Measurements from ENCODE around the gene SLC39A6.
"Not testable (repeated sequence)": the region's sequence is repeated elsewhere in the genome, so short reads cannot be mapped to it uniquely, and the experiment has no call there.

The SLC39A6 gene

GRCh38 chr18:36135264-36135663, 6.1 kb upstream of the SLC39A6 start:
- DNase-seq (ENCODE audit: low read depth), result no peak

GRCh38 chr18:36132756-36133155, 3.6 kb upstream of the SLC39A6 start:
- DNase-seq (ENCODE audit: low read depth), result no peak

GRCh38 chr18:36131692-36132483, 2.7 kb upstream of the SLC39A6 start:
- DNase-seq (ENCODE audit: low read depth), result no peak

- DNase-seq (ENCODE audit: low read depth), result no peak
Observed at GRCh38 chr18:36130883-36131653, 1.9 kb upstream of the SLC39A6 start.

- DNase-seq (ENCODE audit: low read depth), result no peak
Observed at GRCh38 chr18:36130039-36130831, 1.1 kb upstream of the SLC39A6 start.

- no peak for DNase-seq (ENCODE audit: low read depth)
Observed at GRCh38 chr18:36128907-36129299, 237 bp downstream of the SLC39A6 start.

GRCh38 chr18:36128530-36128870, 640 bp downstream of the SLC39A6 start:
- no peak for DNase-seq (ENCODE audit: low read depth)

- no peak for DNase-seq (ENCODE audit: low read depth)
Observed at GRCh38 chr18:36127836-36128529, 1.2 kb downstream of the SLC39A6 start.

GRCh38 chr18:36126668-36127067, 2.5 kb downstream of the SLC39A6 start:
- DNase-seq (ENCODE audit: low read depth), result no peak

GRCh38 chr18:36124841-36125240, 4.3 kb downstream of the SLC39A6 start:
- DNase-seq (ENCODE audit: low read depth), result no peak

GRCh38 chr18:36120297-36120696, 8.8 kb downstream of the SLC39A6 start:
- no peak for DNase-seq (ENCODE audit: low read depth)

- not testable (repeated sequence) for DNase-seq (ENCODE audit: low read depth)
Observed at GRCh38 chr18:36116771-36117170, 12.4 kb downstream of the SLC39A6 start.

GRCh38 chr18:36114738-36115137, 14.4 kb downstream of the SLC39A6 start:
- DNase-seq (ENCODE audit: low read depth), result no peak

- DNase-seq (ENCODE audit: low read depth), result no peak
Observed at GRCh38 chr18:36114251-36114650, 14.9 kb downstream of the SLC39A6 start.

- DNase-seq (ENCODE audit: low read depth), result no peak
Observed at GRCh38 chr18:36112302-36112701, 16.8 kb downstream of the SLC39A6 start.

- DNase-seq (ENCODE audit: low read depth), result no peak
Observed at GRCh38 chr18:36109737-36110136, 19.4 kb downstream of the SLC39A6 start.

- no peak for DNase-seq (ENCODE audit: low read depth)
Observed at GRCh38 chr18:36108601-36109000, 20.5 kb downstream of the SLC39A6 start.

- DNase-seq (ENCODE audit: low read depth), result no peak
Observed at GRCh38 chr18:36108196-36108595, 20.9 kb downstream of the SLC39A6 start.

- no peak for DNase-seq (ENCODE audit: low read depth)
Observed at GRCh38 chr18:36107477-36107876, 21.7 kb downstream of the SLC39A6 start.

- DNase-seq (ENCODE audit: low read depth), result no peak
Observed at GRCh38 chr18:36104749-36105148, 24.4 kb downstream of the SLC39A6 start.

- DNase-seq (ENCODE audit: low read depth), result no peak
Observed at GRCh38 chr18:36101943-36102342, 27.2 kb downstream of the SLC39A6 start.

GRCh38 chr18:36099311-36099710, 29.8 kb downstream of the SLC39A6 start:
- DNase-seq (ENCODE audit: low read depth), result no peak
